Spleen (tissue), 7 donors: ENCODE measurements around the gene WDR81.

Source experiments
- POLR2A ChIP-seq, 3 donors: fragments of 450-650 bp; IDR thresholded peaks; one replicate each; pipeline ENCODE4 v1.5.1; 2017; ENCODE audit warnings: antibody characterized with exemption in 3 of 3, mild to moderate bottlenecking in 1 of 3
- TF ChIP-seq, protein P1 (sequence below), 11 experiments: fragments of 200-600 bp in 7 of 11; fragments of 450-650 bp in 4 of 11; sonication (generic) in 4 of 11; IDR thresholded peaks in 8 of 11; conservative IDR thresholded peaks in 3 of 11; 1 replicate in 7 of 11; 2 replicates in 4 of 11; pipeline versions ENCODE4 v1.4.0 to v1.8.0; 2016 to 2021; ENCODE audit warnings: antibody characterized with exemption in 11 of 11, inconsistent platforms in 4 of 11, mild to moderate bottlenecking in 1 of 11
- donor health status: DM: no; HTN: no; CAD: no; lungs with moderate emphysema.
- donor health status: DM: no; HTN: no; CAD: no.
- donor health status: DM: no; HTN: no; CAD: no.

DNA sequence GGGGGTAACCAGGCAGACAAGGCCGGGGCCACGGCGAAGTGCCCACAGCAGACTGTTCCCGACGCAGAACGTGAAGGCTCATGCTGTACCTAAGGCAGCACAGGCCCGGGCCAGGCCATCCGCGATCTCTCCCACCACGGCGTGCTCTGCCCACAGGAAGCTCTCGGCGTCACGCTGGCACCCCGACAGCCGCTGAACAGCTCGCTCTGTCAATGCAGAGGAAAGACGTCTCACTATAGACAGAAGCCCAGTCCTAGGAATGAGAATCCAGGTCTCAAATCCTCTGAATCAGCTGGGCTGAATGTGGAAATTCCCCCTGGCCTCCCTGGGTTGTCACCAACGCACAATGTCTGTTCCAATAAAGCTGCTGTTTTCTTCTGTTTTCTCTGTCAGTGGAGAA lies 58.8 kb downstream of the WDR81 start:
- TF ChIP-seq, protein P1, sequence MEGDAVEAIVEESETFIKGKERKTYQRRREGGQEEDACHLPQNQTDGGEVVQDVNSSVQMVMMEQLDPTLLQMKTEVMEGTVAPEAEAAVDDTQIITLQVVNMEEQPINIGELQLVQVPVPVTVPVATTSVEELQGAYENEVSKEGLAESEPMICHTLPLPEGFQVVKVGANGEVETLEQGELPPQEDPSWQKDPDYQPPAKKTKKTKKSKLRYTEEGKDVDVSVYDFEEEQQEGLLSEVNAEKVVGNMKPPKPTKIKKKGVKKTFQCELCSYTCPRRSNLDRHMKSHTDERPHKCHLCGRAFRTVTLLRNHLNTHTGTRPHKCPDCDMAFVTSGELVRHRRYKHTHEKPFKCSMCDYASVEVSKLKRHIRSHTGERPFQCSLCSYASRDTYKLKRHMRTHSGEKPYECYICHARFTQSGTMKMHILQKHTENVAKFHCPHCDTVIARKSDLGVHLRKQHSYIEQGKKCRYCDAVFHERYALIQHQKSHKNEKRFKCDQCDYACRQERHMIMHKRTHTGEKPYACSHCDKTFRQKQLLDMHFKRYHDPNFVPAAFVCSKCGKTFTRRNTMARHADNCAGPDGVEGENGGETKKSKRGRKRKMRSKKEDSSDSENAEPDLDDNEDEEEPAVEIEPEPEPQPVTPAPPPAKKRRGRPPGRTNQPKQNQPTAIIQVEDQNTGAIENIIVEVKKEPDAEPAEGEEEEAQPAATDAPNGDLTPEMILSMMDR (IDR thresholded peaks at IDR 0.05 in 8 of 11, conservative IDR thresholded peaks at IDR 0.05 in 3 of 11), result no peak
- TF ChIP-seq POLR2A (IDR thresholded peaks at IDR 0.05), result no peak
